Endothelial cell of umbilical vein (primary cell): ENCODE measurements around the gene USF2.

Experiments used
- EZH2 ChIP-seq: IDR thresholded peaks from 2 replicates; pipeline ENCODE4 v1.6.1; 2012; ENCODE audit warnings: borderline replicate concordance, low read depth, mild to moderate bottlenecking, moderate library complexity, low read length, inconsistent platforms; ENCODE audit not compliant: severe bottlenecking
- FOS ChIP-seq: IDR thresholded peaks from 2 replicates; pipeline ENCODE4 v1.6.1; 2011; ENCODE audit warnings: mild to moderate bottlenecking, low read length, moderate library complexity, borderline replicate concordance; ENCODE audit not compliant: insufficient read depth
- TF ChIP-seq, protein P1 (sequence below): IDR thresholded peaks from 2 replicates; pipeline ENCODE4 v1.6.1; 2011; ENCODE audit not compliant: insufficient read depth, insufficient read length
- TF ChIP-seq, protein P2 (sequence below), 2 donors: IDR thresholded peaks; 1 replicate in 1 of 2; 2 replicates in 1 of 2; pipeline ENCODE4 v1.5.1; 2011; ENCODE audit warnings: low read length in 2 of 2, mild to moderate bottlenecking in 2 of 2, moderate library complexity in 2 of 2, control low read depth in 1 of 2, inconsistent platforms in 1 of 2, low read depth in 1 of 2; ENCODE audit not compliant: insufficient read depth in 1 of 2; ENCODE audit errors: extremely low read depth in 1 of 2

- TF ChIP-seq FOS (no peak), EZH2 (no peak)
- TF ChIP-seq, protein P1, sequence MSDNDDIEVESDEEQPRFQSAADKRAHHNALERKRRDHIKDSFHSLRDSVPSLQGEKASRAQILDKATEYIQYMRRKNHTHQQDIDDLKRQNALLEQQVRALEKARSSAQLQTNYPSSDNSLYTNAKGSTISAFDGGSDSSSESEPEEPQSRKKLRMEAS, result no peak
- TF ChIP-seq, protein P2, sequence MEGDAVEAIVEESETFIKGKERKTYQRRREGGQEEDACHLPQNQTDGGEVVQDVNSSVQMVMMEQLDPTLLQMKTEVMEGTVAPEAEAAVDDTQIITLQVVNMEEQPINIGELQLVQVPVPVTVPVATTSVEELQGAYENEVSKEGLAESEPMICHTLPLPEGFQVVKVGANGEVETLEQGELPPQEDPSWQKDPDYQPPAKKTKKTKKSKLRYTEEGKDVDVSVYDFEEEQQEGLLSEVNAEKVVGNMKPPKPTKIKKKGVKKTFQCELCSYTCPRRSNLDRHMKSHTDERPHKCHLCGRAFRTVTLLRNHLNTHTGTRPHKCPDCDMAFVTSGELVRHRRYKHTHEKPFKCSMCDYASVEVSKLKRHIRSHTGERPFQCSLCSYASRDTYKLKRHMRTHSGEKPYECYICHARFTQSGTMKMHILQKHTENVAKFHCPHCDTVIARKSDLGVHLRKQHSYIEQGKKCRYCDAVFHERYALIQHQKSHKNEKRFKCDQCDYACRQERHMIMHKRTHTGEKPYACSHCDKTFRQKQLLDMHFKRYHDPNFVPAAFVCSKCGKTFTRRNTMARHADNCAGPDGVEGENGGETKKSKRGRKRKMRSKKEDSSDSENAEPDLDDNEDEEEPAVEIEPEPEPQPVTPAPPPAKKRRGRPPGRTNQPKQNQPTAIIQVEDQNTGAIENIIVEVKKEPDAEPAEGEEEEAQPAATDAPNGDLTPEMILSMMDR (IDR thresholded peaks at IDR 0.05; ENCODE audit: extremely low read depth in 1 of 2, insufficient read depth in 1 of 2, low read depth in 1 of 2, low read length in 2 of 2), result no peak
Measured at GRCh38 chr19:35288906-35289305, 20.1 kb downstream of the USF2 start.
